IMR-90 (cell line): ENCODE measurements around the gene ATP6V0A4.

Experiments used
- BHLHE40 ChIP-seq: fragments of 150-350 bp; IDR thresholded peaks from 2 replicates; pipeline ENCODE4 v1.6.1; 2016; ENCODE audit warnings: mild to moderate bottlenecking, low read depth, low read length
- FOS ChIP-seq: fragments of 150-350 bp; IDR thresholded peaks from 2 replicates; pipeline ENCODE4 v1.6.1; 2016; ENCODE audit warnings: low read depth, low read length
- MAZ ChIP-seq: IDR thresholded peaks from 2 replicates; pipeline ENCODE4 v1.6.1; 2012; ENCODE audit warnings: low read depth, mild to moderate bottlenecking, low read length, improper control_type of control experiment, moderate library complexity, borderline replicate concordance
- POLR2A ChIP-seq: IDR thresholded peaks from 2 replicates; pipeline ENCODE4 v1.6.1; 2012; ENCODE audit warnings: mild to moderate bottlenecking, low read depth, low read length
- RAD21 ChIP-seq: IDR thresholded peaks from 2 replicates; pipeline ENCODE4 v1.6.1; 2012; ENCODE audit warnings: low read length, improper control_type of control experiment
- RFX5 ChIP-seq: IDR thresholded peaks from 2 replicates; pipeline ENCODE4 v1.8.0; 2012; ENCODE audit warnings: low read depth, mild to moderate bottlenecking, low read length, moderate library complexity
- SMC3 ChIP-seq: fragments of 150-350 bp; IDR thresholded peaks from 2 replicates; pipeline ENCODE4 v1.6.1; 2016; ENCODE audit warnings: low read depth, mild to moderate bottlenecking, antibody characterized with exemption, low read length, moderate library complexity
- TF ChIP-seq, protein P1 (sequence below): conservative IDR thresholded peaks from 2 replicates; pipeline ENCODE4 v1.5.1; 2012; ENCODE audit warnings: mild to moderate bottlenecking, low read depth, low read length, improper control_type of control experiment

DNA sequence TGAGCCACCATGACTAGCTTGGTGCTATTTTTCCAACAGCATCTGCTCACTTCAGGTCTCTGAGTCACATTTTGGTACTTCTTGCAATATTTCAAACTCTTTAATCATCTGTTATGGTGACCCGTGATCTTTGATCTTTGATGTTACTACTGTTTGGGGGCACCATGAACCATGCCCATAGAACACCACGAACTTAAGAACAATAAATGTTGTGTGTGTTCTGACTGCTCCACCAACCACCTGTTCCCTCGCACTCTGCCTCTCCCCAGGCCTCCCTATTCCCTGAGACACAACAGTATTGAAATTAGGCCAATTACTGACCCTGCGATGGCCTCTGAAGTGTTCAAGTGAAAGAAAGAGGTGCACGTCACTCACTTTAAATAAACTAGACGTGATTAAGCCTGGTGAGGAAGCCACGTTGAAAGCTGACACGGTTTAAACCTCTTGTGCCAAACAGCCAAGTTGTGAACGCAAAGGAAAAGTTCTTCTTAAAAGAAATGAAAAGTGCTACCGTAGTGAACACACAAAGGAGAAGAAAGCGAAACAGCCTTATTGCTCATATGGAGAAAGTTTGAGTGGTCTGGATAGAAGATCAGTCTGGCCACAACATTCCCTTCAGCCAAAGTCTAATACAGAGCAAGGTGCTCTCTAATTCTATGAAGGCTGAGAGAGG, 27.2 kb upstream of the ATP6V0A4 start:
- TF ChIP-seq, protein P1, sequence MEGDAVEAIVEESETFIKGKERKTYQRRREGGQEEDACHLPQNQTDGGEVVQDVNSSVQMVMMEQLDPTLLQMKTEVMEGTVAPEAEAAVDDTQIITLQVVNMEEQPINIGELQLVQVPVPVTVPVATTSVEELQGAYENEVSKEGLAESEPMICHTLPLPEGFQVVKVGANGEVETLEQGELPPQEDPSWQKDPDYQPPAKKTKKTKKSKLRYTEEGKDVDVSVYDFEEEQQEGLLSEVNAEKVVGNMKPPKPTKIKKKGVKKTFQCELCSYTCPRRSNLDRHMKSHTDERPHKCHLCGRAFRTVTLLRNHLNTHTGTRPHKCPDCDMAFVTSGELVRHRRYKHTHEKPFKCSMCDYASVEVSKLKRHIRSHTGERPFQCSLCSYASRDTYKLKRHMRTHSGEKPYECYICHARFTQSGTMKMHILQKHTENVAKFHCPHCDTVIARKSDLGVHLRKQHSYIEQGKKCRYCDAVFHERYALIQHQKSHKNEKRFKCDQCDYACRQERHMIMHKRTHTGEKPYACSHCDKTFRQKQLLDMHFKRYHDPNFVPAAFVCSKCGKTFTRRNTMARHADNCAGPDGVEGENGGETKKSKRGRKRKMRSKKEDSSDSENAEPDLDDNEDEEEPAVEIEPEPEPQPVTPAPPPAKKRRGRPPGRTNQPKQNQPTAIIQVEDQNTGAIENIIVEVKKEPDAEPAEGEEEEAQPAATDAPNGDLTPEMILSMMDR, result no peak
- TF ChIP-seq FOS (no peak), RFX5 (no peak), MAZ (no peak), POLR2A (no peak), SMC3 (no peak), RAD21 (no peak), BHLHE40 (no peak)
